HG02852 (cell line): Measurements from ENCODE around the gene ABCC3.

Experiments
- ATAC-seq: cut with Tn5 transposase; IDR thresholded peaks from one replicate; pipeline ENCODE4 v1.9.1; 2021; ENCODE audit warnings: mild to moderate bottlenecking, moderate library complexity; ENCODE audit not compliant: unreplicated experiment

Gene ABCC3

DNA sequence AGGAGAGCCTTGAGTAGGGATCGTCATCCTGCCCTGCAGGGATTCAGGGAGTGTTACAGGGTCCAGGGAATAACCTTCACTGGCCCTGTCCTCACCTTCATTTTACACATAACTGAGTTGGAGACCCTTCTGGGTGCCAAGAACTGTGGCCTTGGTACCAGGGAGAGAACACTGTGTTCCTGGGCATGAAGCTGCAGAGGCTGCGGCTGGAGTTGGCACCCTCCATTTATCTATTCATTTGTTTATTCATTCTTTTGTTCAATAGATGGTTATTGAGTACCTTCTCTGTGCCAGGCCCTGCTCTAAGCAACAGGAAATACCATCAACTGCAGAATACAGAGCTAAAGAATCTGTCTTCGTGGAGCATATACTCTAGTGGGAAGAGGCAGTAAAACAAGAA is 6.7 kb downstream of the ABCC3 start:
- ATAC-seq: no peak

DNA sequence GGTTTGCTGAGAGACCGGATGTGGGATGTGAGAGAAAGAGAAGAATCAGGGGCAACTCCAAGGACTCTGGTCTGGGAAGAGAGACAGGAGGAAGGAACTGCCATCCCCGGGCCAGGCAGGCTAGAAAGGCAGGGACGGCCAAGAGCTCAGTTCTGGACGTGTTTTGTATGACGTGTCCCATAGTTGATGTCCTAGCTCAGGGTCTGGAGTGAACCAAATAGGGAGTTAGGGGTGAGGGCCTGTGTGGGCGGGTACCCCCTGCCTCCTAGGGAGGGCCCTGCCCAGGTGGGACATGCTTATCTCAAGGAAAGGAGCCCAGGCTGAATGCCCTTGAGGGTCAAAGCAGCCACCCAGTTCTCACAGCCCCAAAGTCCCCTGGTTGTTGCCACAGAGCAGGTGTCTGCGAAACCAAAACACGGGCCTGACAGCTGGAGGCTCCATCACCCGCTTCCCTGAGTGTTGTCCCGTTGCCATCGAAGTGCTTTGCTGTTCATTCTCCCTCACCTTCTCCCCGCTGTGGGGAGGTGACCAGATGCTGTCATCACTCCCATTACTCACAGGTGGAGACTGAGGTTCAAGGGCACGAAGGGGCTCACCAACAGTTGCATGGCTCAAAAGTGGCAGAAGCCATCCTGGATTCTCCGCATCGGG is 7.5 kb downstream of the ABCC3 start:
- ATAC-seq: no peak

DNA sequence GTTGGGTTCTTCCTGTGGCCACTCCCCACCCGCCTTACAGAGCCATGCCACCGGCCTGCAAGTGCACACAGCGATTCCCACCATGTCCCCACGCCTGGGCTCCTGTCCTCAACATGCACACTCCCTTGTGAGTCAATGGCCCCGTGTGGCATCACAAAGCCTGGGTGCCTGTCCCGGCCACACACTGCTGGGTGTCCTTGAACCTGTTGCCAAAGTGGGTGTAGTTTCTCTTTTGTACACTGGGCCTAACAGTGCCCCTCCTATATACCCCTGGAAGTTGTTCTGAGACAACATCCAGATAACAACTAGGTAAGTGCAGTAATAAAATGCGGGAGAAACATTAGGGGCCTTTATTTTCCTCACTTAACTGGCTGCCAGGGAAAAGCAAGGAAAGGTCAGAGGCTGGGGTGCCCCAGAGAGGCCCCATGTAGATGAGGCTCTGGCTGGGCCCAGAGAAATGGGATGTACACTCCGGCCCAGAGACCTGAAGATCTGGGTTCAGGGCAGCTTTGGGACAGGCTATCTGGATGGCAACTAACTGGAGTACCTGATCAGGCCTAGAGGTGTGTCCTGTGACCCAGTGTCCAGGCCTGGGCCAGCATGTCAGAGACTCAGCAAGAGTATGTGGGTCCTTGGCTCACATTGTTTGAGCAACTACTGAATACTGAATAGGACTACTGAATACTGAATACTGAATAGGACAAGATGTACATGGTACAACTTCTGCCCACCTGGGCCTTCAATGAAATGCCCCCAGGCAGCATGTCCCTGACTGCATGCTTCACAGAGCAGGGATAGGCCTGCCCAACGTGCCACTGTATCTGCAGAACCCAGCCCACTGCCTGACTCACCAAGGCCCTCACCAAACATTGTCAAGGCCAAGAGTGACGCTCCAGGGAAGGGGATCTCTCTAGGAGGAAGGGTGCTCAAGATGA is 8.3 kb downstream of the ABCC3 start:
- ATAC-seq: no peak

DNA sequence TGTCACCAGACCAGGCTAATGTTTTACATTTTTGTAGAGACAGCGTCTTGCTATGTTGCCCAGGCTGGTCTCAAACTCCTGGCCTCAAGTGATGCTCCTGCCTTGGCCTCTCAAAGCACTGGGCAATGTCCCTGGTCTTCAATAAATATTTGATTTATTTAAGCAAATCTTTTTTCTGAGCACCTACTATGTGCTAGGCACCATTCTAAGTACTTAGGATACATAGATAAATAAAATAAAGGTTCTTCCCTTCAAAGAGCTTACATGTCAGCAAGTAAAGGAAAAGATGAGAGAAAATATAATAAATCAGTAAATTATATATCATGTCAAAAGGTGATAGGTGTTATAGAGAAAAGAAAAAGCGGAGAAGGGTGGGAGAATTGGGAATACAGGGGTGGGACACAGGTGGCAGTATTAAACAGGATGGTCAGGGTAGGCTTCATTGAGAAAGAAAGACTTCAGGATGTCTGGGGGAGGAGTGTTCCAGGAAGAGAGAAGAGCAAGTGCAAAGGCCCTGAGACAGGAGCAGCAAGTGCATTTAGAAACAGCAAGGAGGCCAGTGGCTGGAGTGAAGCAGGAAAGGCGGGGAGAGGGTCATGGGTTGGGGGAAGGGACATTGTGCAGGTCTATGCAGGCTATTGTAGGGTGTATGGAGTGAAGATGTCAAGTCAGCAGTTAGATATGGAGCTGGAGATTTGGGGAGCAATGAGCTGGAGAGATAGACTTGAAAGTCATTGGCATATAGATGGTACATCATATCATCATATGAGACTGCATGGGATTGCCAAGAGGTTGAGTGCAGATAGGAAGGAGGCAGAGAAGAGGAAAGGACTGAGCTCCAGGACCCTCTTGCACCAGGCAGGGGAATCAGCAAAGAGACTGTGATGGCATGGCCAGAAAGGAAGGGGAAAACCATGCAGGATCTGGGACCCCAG is 11.3 kb downstream of the ABCC3 start:
- ATAC-seq: no peak

DNA sequence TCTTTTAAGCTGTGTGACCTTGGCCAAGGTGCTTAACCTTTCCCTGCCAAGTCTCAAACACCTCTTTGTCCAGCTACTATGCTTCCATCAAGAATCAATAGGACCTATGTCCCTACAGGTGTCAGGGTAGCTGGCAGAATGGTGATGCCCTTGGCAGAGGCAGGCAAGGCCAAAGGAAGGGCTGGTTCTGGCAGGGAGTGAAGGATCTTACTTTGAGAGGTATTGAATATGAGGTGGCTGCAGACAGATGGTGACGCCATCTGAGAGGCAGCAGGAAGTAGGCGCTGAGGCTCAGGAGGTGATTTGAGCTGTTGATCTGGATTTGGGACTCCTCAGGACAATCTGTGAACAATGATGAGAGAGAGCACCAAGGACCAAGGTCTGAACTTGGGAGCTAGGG is 12.5 kb downstream of the ABCC3 start:
- no peak for ATAC-seq

DNA sequence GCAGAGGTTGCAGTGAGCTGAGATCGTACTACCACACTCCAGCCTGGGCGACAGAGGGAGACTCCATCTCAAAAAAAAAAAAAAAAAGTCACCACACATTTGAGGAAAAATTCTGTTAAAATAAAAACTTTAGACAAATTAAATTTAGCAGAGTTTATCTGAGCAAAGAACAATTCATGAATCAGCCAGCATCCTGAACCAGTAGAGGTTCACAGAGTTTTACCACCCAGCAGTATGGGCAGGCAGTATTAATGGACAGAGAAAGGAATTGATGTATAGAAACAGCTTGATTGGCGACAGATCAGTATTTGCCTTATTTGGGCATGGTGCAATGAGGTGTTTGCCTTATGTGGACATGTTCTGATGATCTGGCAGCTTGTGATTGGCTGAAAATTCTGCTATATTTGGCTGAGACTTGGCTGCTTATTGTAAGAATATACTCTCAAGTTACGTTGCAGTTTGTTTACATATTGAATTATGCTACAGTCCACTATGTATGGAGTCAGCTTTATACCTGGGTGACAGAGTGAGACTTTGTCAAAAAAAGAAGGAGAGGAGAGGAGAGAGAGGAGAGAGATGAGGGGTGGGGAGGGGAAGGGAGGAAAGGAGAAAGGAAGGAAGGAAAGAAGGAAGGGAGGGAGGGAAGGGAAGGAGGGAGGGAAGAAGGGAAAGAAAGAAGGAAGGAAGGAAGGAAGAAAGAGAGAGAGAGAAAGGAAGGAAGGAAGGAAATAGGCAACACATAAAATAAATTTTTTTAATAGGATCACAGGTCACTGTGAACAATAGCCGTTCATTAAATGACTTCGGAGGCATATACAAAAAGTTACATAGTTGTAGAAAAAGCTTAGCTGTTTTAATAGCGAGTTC is 14.6 kb downstream of the ABCC3 start:
- ATAC-seq: no peak

DNA sequence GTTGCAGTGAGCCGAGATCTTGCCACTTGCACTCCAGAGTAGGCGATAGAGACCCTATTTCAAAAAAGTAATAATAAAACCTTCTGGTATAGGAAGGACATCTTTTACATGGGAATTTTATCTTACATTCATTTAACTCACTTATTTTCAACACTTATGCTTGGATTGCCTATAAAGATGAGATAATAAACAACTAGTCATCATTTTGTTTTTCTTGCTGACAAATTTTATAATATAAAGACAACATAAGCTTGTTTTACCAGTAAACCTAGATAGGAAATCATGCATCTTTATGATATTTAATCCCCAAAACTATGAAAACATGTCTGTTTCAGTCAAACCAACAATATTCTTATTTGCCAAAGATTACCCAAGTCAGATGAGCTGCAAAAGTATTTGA is 17.0 kb downstream of the ABCC3 start:
- ATAC-seq: no peak

DNA sequence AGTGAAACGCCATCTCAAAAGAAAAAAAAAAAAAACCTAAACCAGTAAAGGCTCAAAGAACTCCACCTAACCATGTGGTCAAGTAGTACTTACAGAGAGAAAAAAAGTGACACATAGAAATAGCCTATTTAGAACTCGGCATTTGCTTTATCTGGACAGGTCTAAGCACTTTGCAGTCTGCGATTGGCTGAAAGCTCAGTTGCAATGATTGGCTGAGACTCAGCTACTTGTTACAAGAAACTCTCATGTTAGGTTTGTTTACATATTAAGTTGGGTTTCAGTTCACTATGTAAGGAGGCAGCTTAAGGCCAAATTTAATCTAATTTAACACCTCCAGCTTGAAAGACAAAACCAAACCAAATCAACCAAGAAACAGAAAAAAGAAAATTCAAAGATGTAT is 19.1 kb downstream of the ABCC3 start:
- ATAC-seq: no peak

DNA sequence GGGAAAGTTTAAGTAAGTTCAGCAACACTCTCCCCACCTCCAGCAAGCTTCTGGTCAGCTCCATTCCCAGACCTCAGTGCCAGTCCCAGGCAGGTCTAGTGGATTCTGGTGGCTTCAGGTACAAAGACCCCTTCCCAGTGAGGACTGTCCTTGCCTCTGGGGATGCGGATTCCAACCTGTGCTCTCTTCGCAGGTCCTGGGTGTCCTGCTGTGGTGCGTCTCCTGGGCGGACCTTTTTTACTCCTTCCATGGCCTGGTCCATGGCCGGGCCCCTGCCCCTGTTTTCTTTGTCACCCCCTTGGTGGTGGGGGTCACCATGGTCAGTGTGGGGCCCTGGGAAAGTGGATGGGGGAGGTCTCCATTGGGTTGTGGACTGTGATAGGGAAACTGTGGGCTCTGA is 21.8 kb downstream of the ABCC3 start:
- ATAC-seq: no peak

DNA sequence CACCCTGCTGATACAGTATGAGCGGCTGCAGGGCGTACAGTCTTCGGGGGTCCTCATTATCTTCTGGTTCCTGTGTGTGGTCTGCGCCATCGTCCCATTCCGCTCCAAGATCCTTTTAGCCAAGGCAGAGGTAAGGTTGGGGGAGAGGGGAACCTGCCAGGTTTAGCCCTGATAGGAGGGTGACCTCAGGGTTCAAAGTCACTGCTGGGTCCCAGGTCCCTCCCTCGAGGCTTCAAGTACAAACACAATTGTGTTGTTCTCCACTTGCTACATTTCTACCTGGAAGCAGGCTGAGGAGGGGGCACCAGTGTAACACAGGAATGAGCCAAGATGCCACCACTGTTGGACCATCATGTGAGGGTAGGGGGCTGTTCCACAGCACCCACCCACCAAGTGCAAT is 22.4 kb downstream of the ABCC3 start:
- ATAC-seq: no peak

DNA sequence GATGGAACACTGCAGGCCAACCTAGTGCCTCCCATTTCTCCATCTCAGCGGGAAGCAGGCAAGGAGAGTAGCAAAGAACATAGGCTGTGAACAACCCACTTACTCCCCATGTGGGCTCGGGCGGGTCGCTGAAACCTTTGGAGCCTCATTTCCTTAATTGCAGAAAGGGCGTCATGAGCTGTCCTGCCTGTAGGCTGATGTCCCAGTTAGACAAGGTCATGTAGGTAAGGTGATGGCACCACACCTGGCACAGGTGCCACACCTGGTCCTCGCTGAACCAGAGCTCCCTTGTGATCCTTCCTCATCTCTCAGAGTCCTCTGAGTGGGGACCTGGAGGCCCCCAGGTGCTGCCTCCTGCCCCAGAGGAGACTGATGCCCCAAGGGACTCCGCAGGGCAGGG is 22.9 kb downstream of the ABCC3 start:
- no peak for ATAC-seq

DNA sequence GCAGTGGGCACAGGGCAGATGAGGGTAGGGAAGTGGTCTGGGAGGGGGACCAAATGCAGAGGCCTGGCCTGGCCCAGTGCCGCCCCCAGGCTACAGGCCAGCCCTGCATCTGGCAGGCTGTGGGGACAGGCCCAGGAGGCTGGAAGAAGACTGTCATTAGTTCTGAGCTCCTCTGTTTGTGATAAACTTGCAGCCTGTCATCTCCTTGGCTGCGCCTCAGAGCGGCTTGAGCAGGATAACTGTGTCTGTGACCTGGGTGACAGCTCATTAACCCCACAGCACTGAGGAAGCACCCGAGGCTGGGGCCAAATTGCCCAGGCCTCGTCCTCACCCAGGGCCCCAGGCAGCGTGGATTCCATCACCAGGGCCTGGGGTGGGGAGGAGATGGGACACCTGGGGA is 23.9 kb downstream of the ABCC3 start:
- ATAC-seq: no peak

DNA sequence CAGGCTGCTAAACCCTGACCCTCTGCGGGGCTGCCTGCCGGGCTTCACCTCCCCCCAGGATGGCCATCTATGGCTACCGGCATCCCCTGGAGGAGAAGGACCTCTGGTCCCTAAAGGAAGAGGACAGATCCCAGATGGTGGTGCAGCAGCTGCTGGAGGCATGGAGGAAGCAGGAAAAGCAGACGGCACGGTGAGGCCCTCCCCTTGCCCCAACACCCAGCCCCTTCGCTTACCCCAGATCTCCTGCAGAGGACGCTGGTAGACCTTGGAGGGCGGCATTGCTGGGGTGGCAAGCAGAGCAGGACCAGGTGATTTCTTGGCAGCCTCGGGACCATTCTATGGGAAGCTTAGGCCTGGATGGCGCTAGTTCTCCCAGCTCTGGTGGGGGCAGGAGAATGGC is 24.5 kb downstream of the ABCC3 start:
- ATAC-seq: no peak

DNA sequence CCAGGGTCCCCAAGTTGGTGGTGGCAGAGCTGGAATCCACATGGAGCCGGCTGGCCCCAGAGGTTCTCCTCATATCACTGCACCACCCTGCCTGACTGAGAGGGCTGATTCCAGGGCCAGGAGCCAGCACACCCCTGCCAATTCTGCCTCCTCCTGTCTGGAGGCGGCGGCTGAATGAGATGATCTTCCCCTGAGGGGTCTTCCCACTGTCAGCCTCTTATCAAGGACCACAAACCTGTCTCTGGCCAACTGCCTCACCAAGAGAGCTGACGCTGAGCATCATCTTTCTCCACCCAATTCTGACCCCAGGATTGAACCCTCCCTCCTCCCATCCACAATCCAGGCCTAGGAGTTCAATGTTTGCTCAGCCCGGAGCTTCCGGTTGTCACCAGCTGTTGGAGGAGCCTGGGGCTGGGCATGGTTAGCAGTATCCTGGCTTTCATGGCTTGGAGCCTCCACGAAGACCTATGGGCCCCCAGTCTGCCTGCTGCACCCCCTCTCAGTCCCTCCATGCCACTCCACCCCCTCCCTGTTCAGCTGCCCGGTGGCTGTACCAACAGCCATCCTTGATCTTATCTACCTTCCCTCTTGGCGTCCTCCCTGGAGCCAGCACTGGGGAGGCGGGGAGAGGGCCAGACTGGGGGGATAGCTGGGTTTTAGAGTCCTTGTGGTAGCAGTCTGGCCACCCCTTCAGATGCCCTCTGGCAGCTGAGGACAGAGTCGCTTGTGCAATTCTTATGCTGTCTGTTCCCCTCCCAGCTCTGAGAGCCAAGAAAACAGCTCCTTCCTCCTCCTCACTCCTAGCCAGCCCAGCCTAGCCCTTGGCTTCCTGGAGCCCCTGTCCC is 25.6 kb downstream of the ABCC3 start:
- no peak for ATAC-seq

DNA sequence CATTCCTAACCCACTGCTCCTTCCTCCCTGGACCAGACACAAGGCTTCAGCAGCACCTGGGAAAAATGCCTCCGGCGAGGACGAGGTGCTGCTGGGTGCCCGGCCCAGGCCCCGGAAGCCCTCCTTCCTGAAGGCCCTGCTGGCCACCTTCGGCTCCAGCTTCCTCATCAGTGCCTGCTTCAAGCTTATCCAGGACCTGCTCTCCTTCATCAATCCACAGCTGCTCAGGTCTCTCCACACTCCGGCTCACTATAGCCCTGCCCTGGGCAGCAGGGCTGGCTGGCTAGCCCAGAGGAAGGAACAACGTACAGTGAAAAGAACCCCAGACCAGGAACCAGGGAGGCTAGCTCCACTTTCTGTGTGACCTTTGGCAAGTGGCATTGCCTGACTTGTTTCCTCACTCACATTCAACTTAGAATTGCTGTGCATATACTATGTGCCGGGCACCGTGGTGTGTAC is 26.2 kb downstream of the ABCC3 start:
- no peak for ATAC-seq

DNA sequence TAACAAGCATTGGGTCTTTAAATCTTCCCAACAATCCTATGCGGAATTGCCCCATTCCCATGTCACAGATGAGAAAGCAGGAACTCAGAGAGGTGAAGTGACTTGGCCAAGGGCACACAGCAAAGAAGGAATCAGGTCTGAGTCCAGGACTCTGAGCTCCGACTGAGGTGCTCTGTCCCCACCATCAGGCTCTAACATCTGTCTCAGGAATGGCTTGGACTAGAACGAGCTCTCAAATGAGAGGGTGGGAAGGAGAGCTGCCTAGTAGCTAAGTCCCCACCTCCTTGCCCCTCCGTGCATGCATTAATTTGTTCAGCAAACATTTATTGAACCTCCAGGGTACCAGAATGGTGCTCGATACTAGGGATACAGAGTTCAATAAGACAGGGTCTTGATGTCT is 26.7 kb downstream of the ABCC3 start:
- ATAC-seq: no peak

DNA sequence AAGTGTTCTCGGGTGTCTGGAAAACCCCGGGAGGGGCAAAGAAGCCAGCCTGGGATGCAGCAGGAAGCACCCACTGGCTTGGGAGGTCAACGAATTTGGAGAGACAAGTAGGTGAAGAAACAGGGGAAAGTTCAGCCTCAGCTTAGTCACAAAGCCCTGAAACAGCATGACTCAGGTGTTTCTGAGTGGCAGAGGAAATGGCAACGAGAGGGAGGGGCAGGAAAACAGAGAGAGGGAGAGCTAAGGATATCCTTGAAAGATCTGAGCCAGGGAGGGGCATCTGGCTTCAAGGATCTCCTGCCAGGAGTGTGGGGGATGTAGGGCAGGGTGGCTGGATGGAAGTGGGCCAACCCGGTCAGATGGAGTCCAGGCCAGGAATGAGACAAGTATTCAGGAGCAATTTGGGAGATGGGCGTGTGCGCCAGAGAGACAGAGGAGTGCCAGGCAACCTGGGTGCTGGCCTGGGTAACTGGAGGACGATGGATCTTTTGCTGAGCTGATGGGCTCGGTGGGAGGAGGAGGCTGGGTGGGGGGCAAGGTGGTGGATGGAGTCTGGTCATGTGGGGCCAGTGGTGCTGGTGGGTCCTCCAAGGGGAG is 27.2 kb downstream of the ABCC3 start:
- no peak for ATAC-seq

DNA sequence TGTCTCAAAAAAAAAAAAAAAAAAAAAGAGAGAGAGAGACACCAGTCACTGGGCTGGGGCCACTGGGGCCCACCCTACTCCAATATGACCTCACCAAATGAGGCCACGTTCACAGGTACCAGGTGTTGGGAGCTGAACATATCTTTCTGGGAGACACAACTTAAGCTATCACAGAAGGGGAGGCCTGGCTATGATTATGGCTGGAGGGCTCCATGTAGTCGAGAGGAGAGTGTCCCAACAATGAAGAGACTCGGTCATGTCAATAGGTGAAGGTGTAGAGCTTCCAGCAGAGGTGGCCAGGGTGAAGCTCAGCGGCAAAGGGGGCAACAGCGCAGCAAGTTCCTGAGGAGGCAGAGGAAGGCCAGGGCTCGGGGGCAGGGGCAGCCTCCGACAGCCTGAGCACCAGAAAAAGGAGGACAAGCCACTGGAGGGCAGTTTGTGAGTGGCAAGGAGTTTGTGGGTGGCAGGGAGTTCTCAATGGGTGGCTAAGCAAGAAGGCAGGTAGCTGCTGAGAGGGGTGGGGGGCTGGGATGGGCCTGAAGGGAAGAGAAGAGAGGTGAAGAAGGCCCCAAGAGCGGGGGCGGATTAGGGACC is 28.0 kb downstream of the ABCC3 start:
- ATAC-seq: no peak
